NK-92 (cell line): ENCODE data around the gene PTGR3.

Experiments used
- DNase-seq: peaks from one replicate; lab custom pipeline; 2025; ENCODE audit not compliant: unreplicated experiment; lab: John Stamatoyannopoulos, UW

Gene PTGR3

DNA sequence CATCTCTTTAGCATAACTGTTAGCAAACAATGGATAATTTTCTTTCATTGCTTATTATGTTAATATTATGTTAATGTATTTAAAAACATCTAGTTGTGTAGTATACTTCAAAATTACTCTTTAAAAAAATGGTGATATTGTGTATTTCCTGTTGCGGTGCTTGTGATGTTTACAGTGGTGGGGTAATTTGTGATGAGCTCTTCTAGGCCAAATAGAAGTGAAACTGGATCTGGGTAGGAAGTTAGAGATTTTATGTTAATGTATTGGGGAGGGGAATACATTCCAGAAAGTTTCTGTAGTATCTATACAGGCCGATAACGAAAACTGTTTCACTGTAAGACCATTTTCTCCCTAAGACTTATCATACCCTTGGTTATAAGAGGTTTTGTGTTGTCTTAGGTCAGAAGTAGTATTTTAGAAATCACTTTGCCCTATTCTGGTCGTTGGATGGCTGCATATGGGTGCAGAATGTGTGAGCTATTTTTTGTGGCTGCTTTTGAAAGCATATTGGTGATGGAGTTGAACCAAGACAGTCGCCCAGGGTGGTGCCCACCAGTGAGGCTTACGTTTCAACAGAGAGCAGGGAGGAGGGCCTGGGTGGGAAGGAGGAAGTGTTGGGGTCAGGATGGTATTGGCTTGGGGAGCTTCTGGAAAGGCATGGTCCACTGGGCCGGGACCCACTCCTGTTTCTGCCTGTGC lies 7.4 kb upstream of the PTGR3 start:
- no peak for DNase-seq

DNA sequence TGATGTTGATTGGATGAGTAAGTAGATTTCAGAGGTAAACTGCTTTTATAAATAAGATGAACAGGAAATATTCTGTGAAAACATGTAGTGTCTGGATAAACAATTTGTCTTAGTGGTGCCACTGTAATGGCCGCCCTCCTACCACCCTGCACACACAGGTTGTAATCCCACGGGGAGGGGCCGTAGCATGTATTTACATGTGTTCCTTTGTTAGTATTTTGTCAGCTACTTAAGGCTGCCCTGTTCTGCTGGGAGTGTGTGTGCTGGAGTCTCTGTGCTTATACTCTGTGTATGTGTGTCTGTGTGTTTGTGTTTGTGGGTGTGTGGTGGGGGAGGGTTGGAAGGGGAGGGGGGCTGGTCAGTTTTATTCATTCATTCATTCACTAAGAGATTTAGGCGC lies 6.7 kb upstream of the PTGR3 start:
- no peak for DNase-seq

GRCh38 chr18:75214766-75215510 lies 6.0 kb upstream of the PTGR3 start:
- no peak for DNase-seq

GRCh38 chr18:75214332-75214690 lies 5.4 kb upstream of the PTGR3 start:
- no peak for DNase-seq

DNA sequence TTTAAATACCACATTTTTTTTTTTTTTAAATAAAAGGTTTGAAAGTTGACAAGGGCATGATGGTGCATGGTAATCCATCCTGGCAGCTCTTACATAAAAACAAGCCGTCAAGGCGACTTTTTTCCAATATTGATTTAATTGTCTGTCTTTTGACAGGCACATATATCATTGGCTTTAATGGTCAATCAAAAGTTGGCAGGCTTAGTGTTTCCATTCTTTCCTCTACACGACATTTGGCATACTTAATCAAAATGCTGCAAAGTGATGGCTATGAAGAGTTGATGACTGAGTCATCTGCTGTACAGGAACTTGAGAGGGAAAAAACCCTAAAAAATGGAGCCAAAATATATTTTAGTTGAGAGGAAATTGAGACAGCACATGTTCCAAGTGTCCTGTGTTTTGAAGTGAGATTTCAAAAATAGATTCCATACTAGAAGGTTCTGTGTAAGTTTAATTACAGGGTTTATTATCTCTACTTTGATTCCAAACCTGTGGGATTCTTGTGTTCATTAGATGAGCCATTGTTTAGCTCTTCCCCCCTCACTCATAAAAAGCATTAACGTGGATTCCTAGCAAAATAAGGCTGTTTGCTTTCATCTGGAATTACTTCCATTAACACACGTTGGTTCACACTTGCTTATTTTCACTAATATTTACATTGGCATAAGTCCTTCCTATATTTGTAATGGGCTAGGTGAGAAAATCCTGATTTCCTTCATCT lies 4.8 kb upstream of the PTGR3 start:
- no peak for DNase-seq

DNA sequence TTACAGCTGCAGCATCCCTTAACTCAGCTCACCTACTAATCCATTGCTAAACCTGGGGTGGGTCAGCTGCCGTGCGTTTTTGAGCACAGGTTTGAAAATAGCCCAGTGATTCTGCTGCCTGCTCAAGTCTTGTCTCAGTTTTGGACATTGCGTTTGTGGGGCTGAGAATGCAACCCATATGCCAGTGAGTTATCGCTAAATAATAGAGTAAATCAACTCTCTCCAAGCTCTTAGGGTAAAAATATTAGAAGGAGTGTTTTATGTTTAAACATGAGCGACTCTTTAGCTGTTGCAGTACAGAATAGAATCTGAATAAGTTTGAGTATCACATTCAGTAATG lies 3.8 kb upstream of the PTGR3 start:
- no peak for DNase-seq

DNA sequence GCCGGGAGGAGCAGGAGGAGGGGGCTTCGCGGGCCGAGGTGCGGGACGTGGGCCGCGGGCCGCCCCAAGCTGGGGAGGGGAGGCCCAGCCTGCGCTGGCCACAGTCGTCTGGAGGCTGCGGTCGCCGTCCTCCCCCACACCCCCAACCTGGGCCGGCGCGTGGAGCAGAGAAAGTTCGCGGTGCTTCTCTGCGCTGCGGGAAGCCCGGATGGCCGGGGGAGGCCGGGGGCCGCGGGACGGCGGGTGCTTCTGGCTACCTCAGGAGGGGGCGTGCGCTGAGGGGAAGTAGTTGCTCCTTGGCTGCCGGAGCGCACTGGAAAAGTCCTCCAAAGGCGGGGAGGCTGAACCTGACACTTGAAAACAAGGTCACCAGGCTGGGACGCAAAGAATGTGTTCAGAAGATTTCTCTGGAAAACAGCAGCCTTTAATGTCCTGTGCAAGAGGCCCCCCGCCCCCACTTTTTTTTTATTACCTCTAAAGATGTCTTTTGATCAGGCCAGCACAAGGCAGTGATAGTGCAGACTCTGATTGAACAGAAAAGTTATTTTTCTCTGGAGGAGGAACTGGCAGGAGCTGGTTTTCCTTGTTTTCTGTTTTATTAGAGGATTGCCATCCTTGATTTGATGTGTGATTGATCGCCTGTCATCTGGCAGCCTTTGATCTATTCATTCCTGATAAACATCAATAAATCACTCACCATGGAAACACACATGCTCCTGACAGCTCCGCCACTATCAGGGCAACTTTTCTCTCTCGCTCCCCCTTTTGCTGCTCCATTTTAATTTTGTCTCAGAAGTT lies 3.2 kb upstream of the PTGR3 start:
- DNase-seq: no peak

DNA sequence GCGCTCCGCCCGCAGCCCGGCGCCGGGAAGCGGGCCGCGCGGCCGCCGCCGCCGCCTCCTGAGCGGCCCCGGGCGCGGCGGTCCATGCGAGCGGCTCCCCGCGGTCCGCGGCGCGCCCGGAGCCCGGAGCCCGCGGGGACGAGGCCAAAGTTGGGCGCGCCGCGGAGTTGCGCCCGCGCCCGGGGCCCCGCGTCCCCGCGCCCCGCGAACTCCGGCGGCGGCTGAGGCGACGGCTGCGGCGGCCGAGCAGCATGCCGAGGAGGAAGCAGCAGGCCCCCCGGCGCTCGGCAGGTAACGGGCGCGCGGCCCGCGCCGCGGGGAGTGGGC lies 2.6 kb upstream of the PTGR3 start:
- no peak for DNase-seq

DNA sequence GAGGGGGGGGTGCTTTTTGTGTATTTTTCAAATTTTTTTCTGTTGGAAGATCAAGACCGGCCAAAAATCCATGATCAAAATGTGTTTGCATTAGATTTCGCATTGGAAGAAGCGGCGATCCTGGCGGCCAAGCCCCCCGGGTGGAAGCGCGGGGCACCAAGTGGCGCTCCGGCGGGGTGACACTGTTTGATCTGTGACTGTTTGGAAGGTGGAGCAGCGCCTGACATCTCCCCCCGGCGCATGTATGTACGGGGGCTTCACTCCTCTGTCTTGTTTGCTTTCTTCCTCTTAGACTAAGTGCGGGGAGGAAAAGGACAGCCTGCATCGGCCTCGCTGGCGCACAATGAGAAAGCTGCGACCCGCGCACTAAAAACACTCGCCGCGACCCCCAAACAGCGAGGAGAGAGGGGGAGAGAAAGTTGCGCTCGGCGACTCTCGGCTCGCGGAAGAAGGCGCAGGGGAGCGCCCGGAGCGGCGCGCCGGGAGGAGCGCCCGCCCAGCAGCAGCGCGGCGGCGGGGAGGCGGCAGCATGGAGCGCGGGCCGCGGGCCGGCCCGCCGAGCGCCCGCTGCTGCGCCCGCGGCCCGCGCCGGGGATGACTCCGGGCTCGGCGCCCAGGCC lies 2.2 kb upstream of the PTGR3 start:
- DNase-seq: no peak

- no peak for DNase-seq
Measured at GRCh38 chr18:75210274-75211001, 1.5 kb upstream of the PTGR3 start, which contains the start of gene TSHZ1. Gene TSHZ1, plus strand, starts transcription at chr18:75210797. Its CDS starts 1,080 bp downstream, at chr18:75211877.

DNA sequence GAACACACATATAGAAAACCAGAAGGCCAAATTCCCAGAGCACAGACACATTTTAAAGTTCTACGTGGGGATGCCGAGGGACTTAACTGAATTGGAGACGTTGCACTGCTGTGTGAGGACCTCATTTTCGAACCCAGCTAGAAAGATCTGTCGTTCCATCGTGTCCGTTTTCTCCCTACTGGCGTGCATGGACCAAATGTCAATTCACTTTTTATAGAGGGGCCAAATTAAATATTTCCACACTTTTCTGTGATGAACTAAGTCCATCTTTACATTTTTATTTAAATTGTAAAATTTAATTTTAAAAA lies 966 bp upstream of the PTGR3 start:
- DNase-seq: no peak

DNA sequence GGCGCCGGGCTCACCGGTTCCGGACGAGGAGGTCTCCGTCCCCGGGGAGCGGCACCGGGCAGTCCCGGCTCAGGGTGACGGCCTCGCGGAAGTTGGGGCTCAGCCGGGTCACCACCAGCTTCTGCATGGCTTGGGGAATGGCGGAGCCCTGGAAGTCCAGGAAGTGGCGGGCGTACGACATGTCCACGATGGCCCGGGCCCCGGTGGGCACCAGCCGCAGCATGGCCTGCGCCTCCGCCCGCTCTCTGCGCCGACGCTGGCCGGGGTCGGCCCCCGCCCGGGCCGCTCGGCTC lies 157 bp downstream of the PTGR3 start:
- no peak for DNase-seq

- DNase-seq: no peak
Measured at GRCh38 chr18:75208155-75208835, 644 bp downstream of the PTGR3 start.

GRCh38 chr18:75207310-75208154 lies 1.4 kb downstream of the PTGR3 start:
- no peak for DNase-seq

- DNase-seq: no peak
Measured at GRCh38 chr18:75206452-75207309, 2.3 kb downstream of the PTGR3 start.

DNA sequence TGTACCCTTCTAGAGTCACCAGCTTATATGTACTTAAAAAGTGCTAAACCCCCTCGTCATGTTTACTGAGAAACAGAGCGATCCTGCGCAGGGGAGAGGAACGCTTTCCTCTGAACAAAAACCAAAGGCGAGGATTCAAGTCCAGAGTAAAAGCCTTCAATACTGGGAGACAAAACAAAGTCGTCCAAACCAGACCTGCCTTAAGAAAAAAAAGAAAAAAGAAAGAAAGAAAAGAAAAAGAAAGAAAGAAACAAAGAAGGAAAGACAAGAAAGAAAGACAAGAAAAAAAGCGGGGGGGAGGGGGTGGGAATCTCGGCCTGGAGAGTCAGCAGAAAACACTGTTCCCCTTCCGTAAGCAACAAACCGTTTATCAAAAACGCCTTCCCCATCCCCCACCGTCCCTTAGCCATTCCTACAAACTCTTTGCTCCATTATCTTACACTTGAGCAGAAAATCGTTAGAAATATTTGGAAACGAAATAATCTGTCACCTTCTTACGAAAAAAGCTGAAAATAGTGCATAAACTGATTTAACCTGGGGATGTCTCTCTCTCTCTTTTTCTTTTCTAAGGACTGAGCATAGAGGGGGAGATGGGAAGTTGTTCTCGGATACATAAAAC lies 3.3 kb downstream of the PTGR3 start:
- DNase-seq: no peak

GRCh38 chr18:75204732-75205513 lies 4.0 kb downstream of the PTGR3 start:
- DNase-seq: no peak
